SK-MEL-5 (cell line): Measurements from ENCODE around the gene KLF13. TPM values are rescaled to one million over a fixed set of nuclear protein-coding genes. Genes with fewer than 3 reads are reported as not detected.

ENCODE experiments used
- DNase-seq: peaks from one replicate; pipeline ENCODE4 v3.0.0-alpha.2; 2016; ENCODE audit warnings: low read depth, low spot score
- in situ Hi-C: cut with HindIII; loops from 2 replicates; pipeline ENCODE4 v1.10.0; 2016; ENCODE audit warnings: low sequenced_read_pairs, high pct_unique_total_duplicates, low pct_unique_long_range_greater_than_20kb
- polyA plus RNA-seq, 2 experiments: library from polyadenylated mRNA; depleted of rRNA; stranded (reverse); fragments of >200 nt; gene quantifications; 2 replicates each; pipeline ENCODE4 v1.2.3, GENCODE V29; 2015
- total RNA-seq: library from RNA; depleted of rRNA; stranded (reverse); fragments of >200 nt; shearing (Covaris generic); gene quantifications from 2 replicates; pipeline ENCODE4 v1.2.3, GENCODE V29; 2014; rRNA removed

The KLF13 gene
- total RNA-seq: 16.8 and 17.3 TPM in 2 replicates
- 14.7 and 18.7 TPM in 2 replicates for polyA plus RNA-seq (2015; cell fraction: cytosol; rRNA removed)
- 6.1 and 16.9 TPM in 2 replicates for polyA plus RNA-seq (2015; cell fraction: nucleus; rRNA removed)

DNA sequence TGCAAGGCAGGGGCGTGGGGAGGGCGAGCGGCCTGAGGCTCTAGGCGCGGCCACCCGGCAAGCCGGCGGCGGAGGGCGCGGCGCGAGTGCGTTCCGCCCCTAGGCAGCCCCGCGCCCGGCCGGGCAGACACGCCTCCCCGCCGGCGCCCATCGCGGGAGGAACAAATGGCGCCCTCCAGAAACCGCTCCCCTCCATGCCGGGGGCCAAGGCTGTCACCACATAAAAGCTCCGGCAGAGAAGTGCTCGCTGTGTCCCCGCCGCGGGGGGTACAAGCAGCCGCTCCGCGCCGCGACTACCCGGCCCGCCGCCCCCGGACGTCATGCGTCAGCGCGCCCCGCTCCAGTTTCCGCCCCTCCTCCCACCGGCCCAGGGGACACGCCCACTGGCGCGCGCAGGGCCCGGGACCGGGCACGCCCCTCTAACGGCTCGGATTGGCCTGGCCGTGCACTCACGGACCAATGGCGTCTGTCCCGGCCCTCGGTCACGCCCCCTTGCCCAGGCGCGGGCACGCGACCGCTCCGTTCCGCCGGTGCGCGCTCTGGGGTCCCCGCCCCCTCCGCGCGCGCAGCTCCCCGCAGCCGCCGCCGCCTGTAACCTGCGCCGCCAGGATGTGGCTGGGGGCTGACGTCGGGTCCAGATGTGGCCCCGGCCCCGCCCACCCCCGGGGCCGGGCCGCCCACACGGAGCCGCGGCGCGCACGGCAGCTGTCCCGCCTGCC lies at the start of gene KLF13:
TSS of gene KLF13 (plus strand) at position 680 of the 719 bp plus-strand sequence. CDS start 378 bp downstream, outside the sequence.
- DNase-seq: peak; percentile 96
- in situ Hi-C loops: no loop called here

DNA sequence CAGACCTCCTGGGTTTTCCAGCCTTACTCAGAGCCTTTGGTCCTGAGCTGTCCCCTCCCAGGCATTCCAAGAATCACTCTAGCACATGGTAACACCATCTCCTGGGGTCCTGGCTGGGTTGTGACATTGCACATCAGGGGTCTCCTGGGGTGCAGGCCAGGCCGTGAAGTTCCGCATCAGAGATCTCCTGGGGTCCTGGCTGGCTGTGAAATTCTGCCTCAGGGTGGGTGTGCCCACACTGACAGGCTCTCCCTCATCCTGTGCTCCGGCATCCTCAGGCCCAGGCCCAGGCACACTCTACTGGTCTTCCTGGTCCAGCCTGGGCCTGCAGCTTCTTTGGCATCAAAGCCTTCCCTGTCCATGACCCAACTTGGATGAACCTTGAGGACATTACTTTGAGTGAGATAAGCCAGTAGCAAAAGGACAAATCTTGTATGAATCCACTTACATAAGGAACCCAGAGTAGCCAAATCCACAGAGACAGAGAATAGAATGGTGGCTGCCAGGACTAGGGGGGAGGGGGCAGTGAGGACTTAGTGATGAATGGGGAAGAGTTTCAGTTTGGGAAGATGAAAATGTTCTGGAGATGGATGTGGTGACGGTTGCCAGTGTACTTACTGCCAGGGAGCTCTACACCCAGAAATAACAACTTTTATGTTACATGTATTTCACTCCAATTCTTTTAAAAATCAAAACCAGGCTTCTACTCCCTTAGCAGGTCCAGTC lies 49.1 kb upstream of the KLF13 start:
- DNase-seq: no peak
- in situ Hi-C loops: no loop called here

DNA sequence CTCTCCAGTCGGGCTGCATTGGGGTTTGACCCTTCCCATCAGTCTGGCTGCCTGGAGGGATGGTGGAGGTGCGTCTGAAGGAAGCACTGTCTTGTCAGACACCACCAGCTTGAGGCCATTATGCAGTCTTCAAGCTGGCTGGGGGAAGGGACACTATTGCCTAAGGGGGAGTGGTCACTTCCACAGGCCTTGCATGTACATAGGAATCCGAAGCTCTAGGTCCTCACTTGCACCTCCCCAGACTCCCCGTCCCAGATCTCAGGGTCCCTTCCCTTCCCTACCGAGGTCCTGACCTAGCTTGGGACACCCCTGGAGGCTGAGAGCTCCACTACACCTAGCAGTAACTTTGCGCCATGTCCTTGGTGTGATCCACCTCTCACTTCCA lies 48.6 kb upstream of the KLF13 start:
- in situ Hi-C loops: no loop called here
- no peak for DNase-seq

DNA sequence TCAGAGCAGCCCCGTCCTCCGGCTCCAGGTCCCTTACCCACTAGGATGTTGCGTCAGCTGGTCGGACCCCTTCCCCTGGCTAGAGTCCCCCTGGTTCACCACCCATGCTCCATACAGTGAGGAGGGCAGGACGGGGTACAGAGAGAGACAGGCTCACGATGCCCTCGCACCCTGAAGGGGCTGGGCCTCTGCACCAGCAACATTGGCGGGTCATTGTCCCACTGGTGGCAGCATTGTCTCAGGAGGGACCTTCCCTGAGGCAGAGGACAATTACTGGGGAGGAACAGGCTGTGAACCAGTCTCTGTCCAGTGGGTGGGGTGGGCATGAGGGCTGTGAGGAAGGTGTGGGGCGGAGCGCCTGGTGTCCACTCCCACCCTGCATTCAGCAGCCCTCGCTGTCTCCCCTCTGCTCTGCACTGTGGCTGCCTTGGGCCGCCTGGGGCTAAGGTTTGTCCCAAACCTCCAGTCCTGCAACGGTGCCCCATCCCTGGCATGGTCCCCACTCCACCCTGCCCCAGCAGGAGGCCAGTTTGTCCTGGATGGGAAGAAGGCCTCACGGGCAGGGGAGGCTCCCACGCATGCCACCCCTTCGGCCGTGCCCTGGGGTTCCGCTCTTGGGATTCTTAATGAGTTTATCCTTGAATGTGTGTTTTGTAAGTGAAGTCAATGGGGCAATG lies 48.0 kb upstream of the KLF13 start:
- no peak for DNase-seq

DNA sequence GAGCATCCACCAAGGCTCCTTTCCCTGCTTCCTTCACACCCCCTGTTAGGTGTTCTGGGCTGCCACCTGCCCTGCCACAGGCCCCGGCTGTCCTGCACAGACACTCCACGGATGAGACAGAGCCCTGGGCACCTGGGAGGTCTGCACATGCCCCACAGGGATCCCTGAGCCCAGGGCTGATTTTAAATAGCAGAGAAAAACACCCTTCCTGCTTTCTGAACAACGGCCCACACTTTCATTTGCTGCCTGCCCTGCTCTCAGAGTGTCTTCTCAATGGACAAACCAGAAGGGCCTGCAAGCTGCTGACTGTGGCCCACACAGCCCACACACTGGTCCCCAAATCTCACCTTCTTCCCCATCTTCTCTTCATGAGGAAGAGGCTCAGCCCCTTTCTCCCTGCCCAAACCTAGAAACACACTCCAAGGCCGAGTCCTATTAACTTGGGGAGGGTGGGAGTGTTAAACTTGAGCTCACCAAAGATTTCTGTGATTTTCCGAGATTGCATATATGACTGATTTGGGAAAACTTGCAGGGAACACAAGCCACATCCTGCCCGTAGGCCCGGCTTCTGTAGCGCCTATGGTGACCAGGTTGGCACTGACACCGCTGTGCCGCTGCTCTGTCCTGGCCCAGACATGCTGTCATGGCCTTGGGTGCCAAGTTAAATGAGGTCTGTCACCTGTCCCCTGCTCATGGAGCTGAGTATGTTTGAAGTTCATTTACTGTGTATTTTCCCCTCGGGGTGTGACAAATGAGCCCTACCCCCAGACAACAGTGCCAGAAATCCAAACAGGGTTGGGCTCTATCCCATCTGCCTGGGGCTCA lies 47.2 kb upstream of the KLF13 start:
- no peak for DNase-seq
- in situ Hi-C loops: no loop called here

More for the DNA sequence above, 48.0 kb upstream of the KLF13 start:
- in situ Hi-C loops: no loop called here

DNA sequence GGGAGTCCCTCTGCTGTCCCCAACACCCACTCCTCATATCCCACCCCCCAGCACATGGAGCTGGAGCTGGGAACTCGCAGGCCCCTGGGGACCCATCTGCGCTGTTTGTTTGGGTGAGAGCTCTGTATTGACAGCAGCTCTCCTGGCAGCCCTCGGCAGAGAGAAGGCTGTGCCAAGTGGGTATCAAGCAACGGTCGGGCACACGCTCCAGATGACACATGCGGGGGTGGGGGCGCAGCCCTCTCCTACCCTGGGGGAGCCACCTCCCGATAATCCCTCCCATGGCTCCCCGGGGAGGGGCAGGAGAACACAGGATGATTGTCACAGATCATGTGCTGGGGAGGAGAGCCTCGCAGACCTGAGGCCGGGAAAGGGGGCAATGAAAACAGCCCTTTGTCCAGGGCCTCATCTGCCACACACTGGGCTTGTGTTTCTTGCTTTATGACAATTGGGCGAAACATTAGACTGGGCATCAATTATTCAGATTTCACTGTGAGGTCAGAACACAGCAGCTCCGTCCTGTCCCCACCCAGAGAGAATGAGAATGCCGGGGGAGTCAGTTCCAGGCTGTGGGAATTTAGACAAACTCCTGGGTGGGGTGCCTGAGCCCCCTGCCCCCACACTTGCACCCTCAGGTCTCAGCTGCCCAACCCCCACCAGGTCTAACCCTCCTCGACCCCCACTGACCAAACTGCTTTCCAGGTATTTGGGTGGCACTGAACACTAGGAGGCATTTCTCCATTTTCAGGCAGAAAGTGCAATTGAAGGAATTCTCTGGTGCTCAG lies 46.4 kb upstream of the KLF13 start:
- in situ Hi-C loops: no loop called here

DNA sequence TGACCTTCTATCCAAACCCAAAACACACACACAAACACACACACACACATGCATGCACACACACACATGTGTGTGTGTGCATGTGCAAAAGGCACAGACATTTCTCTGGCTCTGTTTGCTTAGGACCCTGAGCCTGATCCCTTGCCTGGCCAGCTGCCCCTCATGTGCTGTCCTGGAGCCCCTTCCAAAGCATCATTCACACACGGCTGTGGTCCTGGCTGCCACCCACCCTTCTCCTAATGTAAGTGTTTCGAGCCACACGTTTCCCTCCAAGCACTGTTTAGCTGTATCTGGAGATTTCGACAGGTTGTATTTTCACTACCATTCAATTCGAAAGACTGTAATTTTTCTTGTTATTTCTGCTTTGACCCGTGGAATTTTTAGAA lies 45.8 kb upstream of the KLF13 start:
- in situ Hi-C loops: no loop called here
- DNase-seq: no peak

More for the DNA sequence above, 46.4 kb upstream of the KLF13 start:
- DNase-seq: peak; percentile 98

DNA sequence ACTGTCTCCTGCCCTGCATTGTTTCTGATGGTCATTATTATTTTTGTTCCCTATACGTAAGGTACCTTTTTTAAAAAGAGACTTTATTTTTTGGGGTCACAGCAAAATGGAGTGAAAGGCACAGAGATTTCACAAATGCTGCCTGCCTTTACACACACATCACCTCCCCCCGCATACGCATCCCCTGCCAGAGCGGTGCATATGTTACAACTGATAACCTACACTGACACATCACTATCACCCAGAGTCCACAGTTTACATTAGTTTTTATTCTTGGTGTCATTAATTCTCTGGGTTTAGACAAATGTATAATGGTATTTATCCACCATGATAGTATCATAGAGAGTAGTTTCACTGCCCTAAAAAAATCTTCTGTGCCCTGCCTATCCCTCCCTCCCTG lies 43.6 kb upstream of the KLF13 start:
- DNase-seq: no peak
- in situ Hi-C loops: no loop called here

DNA sequence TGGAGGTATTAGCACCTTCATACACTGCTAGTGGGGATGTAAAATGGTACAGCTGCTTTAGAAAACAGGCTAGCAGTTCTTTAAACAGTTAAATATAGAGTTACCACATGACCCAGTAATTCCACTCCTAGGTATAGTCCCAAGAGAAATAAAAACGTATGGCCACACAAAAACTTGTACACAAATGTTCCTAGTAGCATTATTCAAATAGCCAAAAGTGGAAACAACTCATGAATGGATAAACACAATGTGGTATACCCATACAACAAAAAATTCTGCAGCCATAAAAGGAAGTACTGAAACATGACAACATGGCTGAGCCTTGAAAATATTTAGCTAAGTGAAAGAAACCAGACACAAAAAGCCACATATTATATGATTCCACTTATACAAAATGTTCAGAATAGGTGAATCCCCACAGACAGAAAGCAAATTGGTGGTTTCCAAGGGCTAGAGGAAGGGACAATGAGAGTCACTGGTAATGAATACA lies 40.8 kb upstream of the KLF13 start:
- no peak for DNase-seq
- in situ Hi-C loops: no loop called here

DNA sequence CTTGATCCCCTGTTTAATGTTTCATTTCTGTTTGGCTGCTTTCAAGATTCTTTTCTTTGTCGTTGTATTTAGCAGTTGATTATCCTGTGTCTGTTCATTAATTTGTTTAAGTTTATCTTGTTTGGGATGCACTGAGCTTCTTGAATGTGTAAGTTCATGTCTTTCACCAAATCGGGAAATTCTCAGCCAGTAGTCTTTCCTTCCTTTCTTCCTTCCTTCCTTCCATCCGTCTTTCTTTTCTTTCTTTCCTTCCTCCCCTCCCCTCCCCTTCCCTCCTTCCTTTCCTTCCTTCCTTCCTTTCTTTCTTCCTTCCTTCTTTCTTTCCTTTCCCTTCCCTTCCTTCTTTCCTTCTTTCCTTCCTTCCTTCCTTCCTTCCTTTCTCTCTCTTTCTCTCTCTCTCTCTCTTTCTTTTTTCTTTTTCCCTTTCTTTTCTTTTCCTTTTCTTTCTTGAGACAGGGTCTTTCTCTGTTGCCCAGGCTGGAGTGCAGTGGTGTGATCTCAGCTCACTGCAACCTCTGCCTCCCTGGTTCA lies 35.5 kb upstream of the KLF13 start:
- no peak for DNase-seq
- in situ Hi-C loops: no loop called here

DNA sequence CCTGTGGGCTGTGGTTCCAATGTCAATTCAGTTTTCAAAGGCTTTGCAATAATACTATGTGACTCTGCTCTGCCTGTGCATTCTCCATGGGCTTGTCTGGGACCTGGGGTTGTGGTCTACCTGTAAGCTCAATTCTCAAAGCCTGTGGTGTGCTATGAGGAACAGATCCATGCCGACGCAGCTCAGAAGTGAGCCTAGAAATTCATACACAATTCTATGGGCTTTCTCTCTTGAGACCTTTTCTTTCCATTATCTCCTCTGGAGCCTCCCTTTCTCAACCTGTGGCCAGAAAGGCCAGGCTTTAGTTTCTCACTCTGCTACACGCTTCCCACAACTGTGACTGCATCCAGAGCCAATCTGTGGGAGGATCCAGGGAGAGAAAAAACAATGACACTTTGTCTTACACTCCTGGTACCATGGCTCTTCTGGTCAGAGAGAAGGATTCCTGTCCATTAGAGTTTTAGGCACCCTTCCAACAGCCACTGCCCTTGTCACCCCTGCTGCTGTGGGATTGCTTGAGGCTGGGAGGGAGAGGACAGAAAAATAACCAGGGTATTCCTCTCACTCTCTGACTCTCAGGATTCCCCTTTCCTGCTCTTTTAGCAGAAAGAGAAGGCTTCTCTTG lies 34.1 kb upstream of the KLF13 start:
- in situ Hi-C loops: no loop called here
- peak; percentile 72 for DNase-seq

DNA sequence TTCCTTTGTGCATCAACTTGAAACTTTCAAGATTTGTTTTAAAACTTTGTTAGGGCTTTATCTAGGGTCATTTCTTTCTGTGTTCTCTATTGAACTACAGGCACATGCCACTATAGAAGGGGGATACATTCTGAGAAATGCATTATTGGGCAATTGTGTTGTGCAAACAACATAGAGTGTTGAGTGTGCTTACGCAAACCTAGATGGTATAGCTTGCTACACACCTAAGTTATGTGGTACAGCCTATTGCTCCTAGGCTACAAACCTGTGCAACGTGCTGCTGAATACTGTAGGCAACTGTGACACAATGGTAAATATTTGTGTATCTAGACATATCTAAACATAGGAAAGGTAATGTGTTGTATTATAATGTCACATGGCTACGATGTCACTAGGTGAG lies 33.0 kb upstream of the KLF13 start:
- in situ Hi-C loops: no loop called here
- DNase-seq: no peak

DNA sequence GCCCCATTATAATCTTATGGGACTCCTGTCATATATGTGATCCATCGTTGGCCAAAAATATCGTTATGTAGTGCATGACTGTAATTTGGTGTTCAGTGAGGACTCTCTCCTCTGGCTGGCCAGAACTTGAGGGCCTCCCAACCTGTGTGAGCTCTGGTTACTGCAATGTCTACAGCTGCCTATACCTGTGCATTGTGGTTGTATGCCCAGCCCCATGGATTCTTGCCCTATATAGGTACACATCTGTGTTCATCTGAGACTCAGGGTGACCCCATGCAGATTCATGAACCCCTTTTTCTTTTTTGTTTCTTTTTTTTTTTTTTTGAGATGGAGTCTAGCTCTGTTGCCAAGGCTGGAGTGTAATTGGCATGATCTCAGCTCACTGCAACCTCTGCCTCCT lies 32.6 kb upstream of the KLF13 start:
- no peak for DNase-seq
- in situ Hi-C loops: no loop called here

DNA sequence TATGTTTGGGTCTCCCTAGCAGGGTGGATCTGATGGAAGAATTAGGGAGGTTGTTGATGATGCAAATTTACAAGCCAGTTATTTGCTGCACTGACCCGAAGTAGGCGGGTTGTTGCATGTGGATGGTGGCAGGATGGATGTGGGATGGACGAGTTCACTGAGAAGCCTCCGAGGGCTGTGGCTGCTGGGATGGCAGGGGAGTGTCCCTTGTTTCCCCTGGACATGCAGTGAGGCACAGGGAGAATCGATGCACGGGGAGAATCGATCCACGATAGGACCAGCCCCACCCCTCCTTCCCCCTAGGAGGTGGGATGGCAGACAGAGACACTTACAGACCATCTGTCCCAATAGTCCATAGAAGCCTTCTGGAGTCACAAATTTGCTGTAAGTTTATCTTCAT lies 31.0 kb upstream of the KLF13 start:
- in situ Hi-C loops: no loop called here
- no peak for DNase-seq

DNA sequence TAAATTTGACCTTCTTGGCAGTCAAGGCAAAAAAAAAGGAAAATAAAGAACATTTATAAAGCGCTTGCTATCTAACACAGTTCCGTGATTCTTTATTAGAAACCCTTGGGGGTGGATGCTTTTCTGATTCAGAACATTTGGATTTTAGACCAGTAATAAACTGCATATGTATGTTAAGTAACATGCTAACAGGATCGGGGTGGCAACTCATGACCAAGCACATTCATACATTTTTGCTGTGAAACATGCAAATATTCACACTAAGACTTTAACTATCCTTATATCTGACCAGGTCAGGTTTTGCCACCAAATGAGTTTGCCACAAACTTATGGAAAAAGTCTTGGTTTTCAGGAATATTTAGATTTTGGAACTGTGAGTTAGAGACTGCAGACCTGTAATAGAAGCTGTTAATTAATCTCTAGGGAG lies 30.4 kb upstream of the KLF13 start:
- in situ Hi-C loops: no loop called here
- DNase-seq: no peak
